ENCODE data around the gene ANKRD6. TPM values are rescaled to one million over a fixed set of nuclear protein-coding genes. Genes with fewer than 3 reads are reported as not detected.
A peak's percentile ranks its signal among the peaks of the same experiment; 100 is the strongest.
"Not testable (repeated sequence)": the region's sequence is repeated elsewhere in the genome, so short reads cannot be mapped to it uniquely, and the experiment has no call there.

Gene ANKRD6
- total RNA-seq (2014; rRNA removed; shearing (Covaris generic)): 1.0 and 1.2 TPM in 2 replicates
- polyA plus RNA-seq (2015; cell fraction: cytosol; rRNA removed): 1.8 and 1.9 TPM in 2 replicates
- polyA plus RNA-seq (2015; cell fraction: nucleus; rRNA removed): 3.6 and 5.5 TPM in 2 replicates

DNA sequence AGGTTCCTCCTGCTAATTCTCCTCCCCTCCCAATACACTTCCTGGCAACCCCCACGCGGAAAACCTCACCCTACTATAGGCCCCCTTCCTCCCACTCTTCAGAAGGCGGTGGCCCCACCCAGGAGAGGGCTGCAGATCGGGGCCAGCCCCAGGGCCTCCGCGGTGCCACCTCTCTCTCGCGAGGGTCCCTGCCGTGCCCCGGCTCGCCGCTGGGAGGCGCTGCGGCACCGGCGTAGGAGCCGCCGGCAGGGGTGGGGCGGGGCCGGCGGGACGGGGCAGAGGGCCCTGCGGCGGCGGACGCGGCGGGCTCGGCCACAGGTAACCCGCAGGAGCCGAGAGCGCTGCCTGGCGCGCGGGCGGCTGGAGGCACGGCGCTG is at the start of gene ANKRD6:
Gene ANKRD6 (plus strand): TSS at position 278 of the 377 bp plus-strand sequence. CDS start 133,825 bp downstream, outside the sequence.
- peak; percentile 28 for DNase-seq (ENCODE audit: low read depth)

GRCh38 chr6:89385156-89385667 is 47.7 kb upstream of the ANKRD6 start:
- DNase-seq (ENCODE audit: low read depth): peak; percentile 72

- no peak for DNase-seq (ENCODE audit: low read depth)
Measured at GRCh38 chr6:89385846-89386245, 47.1 kb upstream of the ANKRD6 start.

GRCh38 chr6:89386917-89387491 is 45.9 kb upstream of the ANKRD6 start:
- no peak for DNase-seq (ENCODE audit: low read depth)

DNA sequence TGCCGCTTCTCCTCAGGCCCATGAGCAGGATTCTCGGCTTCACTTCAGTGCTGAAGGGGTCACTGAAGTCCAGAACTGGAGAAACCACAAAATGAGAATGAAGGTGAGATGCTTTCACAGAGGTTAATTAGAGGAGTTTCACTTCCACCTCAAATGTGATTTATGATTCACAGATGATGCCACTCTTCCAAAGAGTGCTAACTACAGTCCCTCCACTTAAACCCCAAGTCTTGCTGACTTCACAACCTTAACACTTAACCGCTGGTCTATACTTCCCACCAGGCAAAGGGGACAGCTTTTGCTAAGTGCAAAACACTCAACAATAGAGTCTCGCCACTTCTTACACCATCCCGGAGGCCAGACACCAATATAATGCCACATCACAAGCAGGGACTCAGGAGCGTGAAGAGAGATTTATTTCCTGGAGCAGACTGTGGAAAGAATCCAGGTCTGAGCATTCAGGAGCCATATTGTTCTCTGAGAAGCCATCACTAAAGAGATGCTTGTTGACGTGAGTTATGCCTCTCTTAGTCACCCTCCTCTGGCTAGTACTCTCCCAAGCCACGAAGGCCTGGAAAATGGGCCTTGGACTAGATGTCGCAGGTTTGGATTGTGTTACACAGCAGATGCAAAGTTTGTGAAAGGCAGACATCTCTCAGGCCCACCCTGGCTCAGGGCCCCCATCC is 45.3 kb upstream of the ANKRD6 start:
- DNase-seq (ENCODE audit: low read depth): no peak

- no peak for DNase-seq (ENCODE audit: low read depth)
Measured at GRCh38 chr6:89388846-89389245, 44.1 kb upstream of the ANKRD6 start.

GRCh38 chr6:89392823-89393222 is 40.1 kb upstream of the ANKRD6 start:
- no peak for DNase-seq (ENCODE audit: low read depth)

GRCh38 chr6:89393659-89394058 is 39.3 kb upstream of the ANKRD6 start:
- no peak for DNase-seq (ENCODE audit: low read depth)

GRCh38 chr6:89397884-89398283 is 35.1 kb upstream of the ANKRD6 start:
- DNase-seq (ENCODE audit: low read depth): not testable (repeated sequence)

- DNase-seq (ENCODE audit: low read depth): no peak
Measured at GRCh38 chr6:89398762-89399525, 34.0 kb upstream of the ANKRD6 start.

GRCh38 chr6:89400050-89400449 is 32.9 kb upstream of the ANKRD6 start:
- DNase-seq (ENCODE audit: low read depth): no peak

- no peak for DNase-seq (ENCODE audit: low read depth)
Measured at GRCh38 chr6:89400912-89401399, 32.0 kb upstream of the ANKRD6 start.

DNA sequence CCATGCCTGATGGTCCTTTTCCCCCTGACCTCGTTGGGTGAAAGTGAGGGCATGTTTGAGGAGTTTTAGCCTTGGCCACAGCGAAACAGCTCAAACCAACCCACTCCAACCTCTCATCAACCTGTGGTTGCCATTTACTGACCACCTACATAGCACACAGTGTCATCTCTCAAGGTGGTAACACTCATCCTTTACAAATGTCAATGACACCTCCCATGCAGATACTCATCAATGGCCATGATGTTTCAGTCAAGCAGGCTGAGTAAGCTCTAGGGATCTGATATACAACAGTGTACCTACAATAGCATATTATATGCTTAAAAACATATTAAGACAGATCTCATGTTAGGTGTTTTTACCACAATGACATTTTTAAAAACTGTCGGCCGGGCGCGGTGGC is 30.2 kb upstream of the ANKRD6 start:
- DNase-seq (ENCODE audit: low read depth): no peak

DNA sequence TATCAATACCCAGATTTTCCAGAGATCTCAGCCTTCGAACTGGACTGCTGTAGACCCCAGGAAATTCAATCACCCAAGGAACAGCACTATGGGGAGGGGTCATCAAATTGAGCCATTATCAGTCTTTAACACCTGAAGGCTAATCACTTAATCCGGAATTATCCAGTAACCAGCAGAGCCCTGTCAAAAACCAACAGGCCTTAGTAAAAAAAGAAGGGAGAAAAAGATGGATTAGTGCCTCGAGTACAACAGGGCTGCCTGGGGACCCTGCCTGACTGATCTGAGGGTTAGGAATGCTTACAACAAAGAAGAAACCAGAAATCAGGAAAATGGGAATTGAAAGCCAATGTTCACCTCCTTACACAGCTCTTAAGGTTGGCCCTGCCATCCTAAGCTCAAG is 28.4 kb upstream of the ANKRD6 start:
- no peak for DNase-seq (ENCODE audit: low read depth)

GRCh38 chr6:89406141-89406540 is 26.8 kb upstream of the ANKRD6 start:
- DNase-seq (ENCODE audit: low read depth): no peak

DNA sequence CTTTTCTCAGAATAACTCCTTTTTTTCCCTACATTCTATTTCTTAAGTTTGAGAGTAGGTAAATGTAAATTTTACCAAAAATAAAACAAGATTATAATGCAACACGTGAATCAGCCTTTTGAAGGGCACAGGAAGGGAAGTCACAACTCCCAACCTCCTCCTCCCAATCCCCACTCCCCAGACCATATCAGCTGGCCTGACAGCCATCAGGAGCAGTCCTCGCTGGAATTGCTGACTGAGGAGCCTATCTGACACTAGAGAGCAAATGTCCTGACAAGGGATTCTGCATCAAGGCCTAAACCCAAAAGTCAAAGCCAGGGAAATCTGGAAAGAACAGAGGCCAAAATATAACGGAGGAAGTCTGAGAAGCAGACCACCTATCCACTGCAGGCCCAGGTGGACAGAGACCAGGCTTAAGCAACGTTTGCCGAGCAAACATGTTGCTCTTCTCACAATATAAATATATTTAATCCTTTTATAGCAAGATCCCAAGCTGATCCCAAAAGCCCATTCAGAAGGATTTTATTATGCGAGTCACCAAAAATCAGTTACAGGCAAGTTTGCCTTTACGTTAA is 23.4 kb upstream of the ANKRD6 start:
- no peak for DNase-seq (ENCODE audit: low read depth)

DNA sequence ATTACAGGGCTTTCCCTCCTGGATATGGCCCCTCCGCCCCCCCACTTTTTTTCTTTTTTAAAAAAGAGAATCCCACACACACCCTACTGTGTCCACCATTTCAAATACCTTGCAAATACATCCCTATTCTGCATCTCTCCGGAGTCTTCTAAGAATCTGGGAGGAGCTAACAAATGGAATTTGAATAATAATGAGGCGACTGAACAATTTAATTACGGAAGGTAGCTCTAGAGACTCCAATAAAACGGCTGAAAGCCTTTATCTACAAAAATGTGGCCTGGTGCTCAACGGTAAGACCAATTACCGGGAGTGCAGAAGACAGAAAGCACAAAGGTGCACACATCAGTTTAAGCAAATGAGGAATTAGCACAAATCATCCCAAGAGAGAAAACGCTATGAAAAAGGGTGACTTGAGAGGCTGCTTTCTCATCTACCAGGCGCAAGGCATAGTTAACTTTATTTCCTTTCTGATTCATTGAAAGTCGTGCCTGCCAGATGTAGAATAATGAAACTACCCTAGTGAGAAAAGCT is 22.7 kb upstream of the ANKRD6 start:
- no peak for DNase-seq (ENCODE audit: low read depth)

DNA sequence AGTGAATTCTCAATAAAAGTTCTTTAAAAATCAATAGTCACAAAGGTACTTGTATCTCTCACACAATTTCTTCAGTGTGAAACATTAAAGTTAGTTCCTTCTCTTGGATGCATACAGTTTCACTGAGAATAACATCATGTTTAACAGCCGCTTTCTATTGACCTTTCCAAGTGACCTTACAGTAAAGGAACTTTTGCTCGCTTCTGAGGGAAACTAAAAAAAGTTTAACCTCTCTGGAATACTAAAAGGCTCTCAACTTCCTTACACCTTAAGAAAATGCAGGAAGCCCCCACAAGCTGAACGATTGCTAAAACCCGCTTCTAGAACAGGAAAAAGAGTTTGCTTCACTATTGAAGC is 22.2 kb upstream of the ANKRD6 start:
- no peak for DNase-seq (ENCODE audit: low read depth)

GRCh38 chr6:89411145-89412070 is 21.5 kb upstream of the ANKRD6 start:
- no peak for DNase-seq (ENCODE audit: low read depth)

All from HT1080 (cell line).